ENCODE results near the gene TDRD15. TPM values are rescaled to one million over a fixed set of nuclear protein-coding genes. Genes with fewer than 3 reads are reported as not detected.

Gene TDRD15
- total and polyA plus RNA-seq, 2 donors (not counting 3 experiments of a cell fraction or from before 2014, with no cell fraction given), result not detected

DNA sequence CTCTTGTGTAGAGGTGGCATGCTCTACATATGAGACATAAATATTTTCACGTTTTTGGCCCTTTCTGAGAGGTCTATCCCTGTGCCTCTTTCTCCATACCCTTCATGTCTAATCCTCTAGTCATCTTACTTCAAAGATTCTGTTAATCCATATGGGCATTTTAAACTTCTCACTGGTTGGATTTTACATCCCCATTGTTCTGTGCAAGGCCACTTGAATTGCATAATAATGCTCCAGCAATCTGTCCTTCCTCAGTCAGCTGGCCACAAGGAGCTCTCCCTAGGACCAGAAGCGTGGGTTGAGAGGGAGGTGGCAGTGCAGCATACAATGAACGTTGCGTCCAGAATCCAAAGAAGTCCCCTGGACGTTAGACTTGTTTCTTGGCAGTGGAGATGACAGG lies 58.2 kb downstream of the TDRD15 start:
- FAIRE-seq (no peak), DNase-seq (ENCODE audit: low read depth, low spot score) (no peak)
- Histone ChIP-seq H3K36me3 (ENCODE audit: control insufficient read depth in 2 of 2, extremely low read depth in 1 of 2, insufficient read depth in 2 of 2, low read length in 2 of 2) (no peaks in the 10 kb centered on the region), H3K27ac (ENCODE audit: insufficient read depth, low read depth, low read length) (no peak overlapping the region), H3K79me2 (ENCODE audit: control insufficient read depth, insufficient read depth, low read length) (no peaks in the 10 kb centered on the region), H3K27me3 (ENCODE audit: control insufficient read depth in 2 of 2, insufficient read depth in 2 of 2, low read length in 2 of 2) (no peaks in the 10 kb centered on the region), H4K20me1 (replicated peaks; ENCODE audit: control insufficient read depth, extremely low read depth, insufficient read depth, low read length) (no peaks in the 10 kb centered on the region), H3K9me1 (replicated peaks; ENCODE audit: control insufficient read depth, extremely low read depth, insufficient read depth, low read length) (no peaks in the 10 kb centered on the region), H3K4me2 (ENCODE audit: insufficient read depth, low read length) (no peak overlapping the region), H3K9me3 (replicated peaks; ENCODE audit: control insufficient read depth, insufficient read depth, low read length) (no peaks in the 10 kb centered on the region), H3K4me1 (ENCODE audit: control insufficient read depth, extremely low read depth, insufficient read depth, low read length) (no peaks in the 10 kb centered on the region), H3K9ac (replicated peaks; ENCODE audit: extremely low read depth, insufficient read depth, low read length) (no peak overlapping the region), H2AFZ (ENCODE audit: low read depth, low read length) (no peak overlapping the region), H3K4me3 (replicated peaks in 1 of 3; ENCODE audit: insufficient read depth in 1 of 3, low read depth in 1 of 3, low read length in 3 of 3) (no peak overlapping the region)
- POLR2A ChIA-PET, result no interaction called here
- TF ChIP-seq FOS (IDR thresholded peaks at IDR 0.05; ENCODE audit: borderline replicate concordance, insufficient read depth, low read length), result no peak
- TF ChIP-seq, protein P1, sequence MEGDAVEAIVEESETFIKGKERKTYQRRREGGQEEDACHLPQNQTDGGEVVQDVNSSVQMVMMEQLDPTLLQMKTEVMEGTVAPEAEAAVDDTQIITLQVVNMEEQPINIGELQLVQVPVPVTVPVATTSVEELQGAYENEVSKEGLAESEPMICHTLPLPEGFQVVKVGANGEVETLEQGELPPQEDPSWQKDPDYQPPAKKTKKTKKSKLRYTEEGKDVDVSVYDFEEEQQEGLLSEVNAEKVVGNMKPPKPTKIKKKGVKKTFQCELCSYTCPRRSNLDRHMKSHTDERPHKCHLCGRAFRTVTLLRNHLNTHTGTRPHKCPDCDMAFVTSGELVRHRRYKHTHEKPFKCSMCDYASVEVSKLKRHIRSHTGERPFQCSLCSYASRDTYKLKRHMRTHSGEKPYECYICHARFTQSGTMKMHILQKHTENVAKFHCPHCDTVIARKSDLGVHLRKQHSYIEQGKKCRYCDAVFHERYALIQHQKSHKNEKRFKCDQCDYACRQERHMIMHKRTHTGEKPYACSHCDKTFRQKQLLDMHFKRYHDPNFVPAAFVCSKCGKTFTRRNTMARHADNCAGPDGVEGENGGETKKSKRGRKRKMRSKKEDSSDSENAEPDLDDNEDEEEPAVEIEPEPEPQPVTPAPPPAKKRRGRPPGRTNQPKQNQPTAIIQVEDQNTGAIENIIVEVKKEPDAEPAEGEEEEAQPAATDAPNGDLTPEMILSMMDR (IDR thresholded peaks at IDR 0.05; ENCODE audit: extremely low read depth in 1 of 2, insufficient read depth in 1 of 2, low read depth in 1 of 2, low read length in 2 of 2), result no peak
- TF ChIP-seq POLR2AphosphoS5 (IDR thresholded peaks at IDR 0.05; ENCODE audit: insufficient read depth, low read depth, low read length), result no peak
- no peak for TF ChIP-seq JUN (IDR thresholded peaks at IDR 0.05; ENCODE audit: borderline replicate concordance, insufficient read depth, insufficient read length, low read depth)
- no peak for TF ChIP-seq MYC (IDR thresholded peaks at IDR 0.05; ENCODE audit: low read depth, low read length)
- TF ChIP-seq, protein P2, sequence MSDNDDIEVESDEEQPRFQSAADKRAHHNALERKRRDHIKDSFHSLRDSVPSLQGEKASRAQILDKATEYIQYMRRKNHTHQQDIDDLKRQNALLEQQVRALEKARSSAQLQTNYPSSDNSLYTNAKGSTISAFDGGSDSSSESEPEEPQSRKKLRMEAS (IDR thresholded peaks at IDR 0.05; ENCODE audit: insufficient read depth, insufficient read length), result no peak
- no peak for TF ChIP-seq POLR2A (IDR thresholded peaks at IDR 0.05; ENCODE audit: low read depth, low read length)
- no peak for TF ChIP-seq GATA2 (IDR thresholded peaks at IDR 0.05; ENCODE audit: insufficient read depth, insufficient read length, low read depth, low read length)
- no peak for TF ChIP-seq EZH2 (IDR thresholded peaks at IDR 0.05; ENCODE audit: borderline replicate concordance, low read depth, low read length, severe bottlenecking)
- dilution Hi-C loops (cut with MboI; ENCODE audit: extremely low pct_ligation_motif_present, low sequenced_read_pairs), result no loop called here
- CTCF ChIA-PET, result no interaction called here
- intact Hi-C loops (cut with micrococcal nuclease), result no loop called here
- no TSS peak for BruUV-seq (replicated peaks)
